Motor neuron (in vitro differentiated cells): Measurements from ENCODE around the gene ARHGAP24. TPM values are rescaled to one million over a fixed set of nuclear protein-coding genes. Genes with fewer than 3 reads are reported as not detected.

Source experiments
- ATAC-seq, 8 experiments: fragments of 200-7000 bp; cut with Tn5 transposase; replicated peaks in 6 of 8; 2 replicates each; pipeline ENCODE4 v1.8.0; 2021; ENCODE audit warnings: mild to moderate bottlenecking in 8 of 8, moderate library complexity in 8 of 8
- H3K27ac ChIP-seq, 2 donors: fragments of 250-450 bp; sonication (Bioruptor Pico); 2 replicates each; pipeline ENCODE4 v1.9.0; 2021; ENCODE audit warnings: antibody characterized with exemption in 2 of 2, mild to moderate bottlenecking in 2 of 2, moderate library complexity in 1 of 2
- H3K4me1 ChIP-seq, 2 donors: fragments of 250-450 bp; sonication (Bioruptor Pico); replicated peaks in 1 of 2; 2 replicates each; pipeline ENCODE4 v1.6.1; 2021; ENCODE audit warnings: antibody characterized with exemption in 2 of 2, mild to moderate bottlenecking in 2 of 2, moderate library complexity in 1 of 2
- H3K4me3 ChIP-seq, 5 donors: fragments of 250-450 bp; sonication (Bioruptor Pico); 2 replicates each; pipeline ENCODE4 v1.9.0; 2021; ENCODE audit warnings: antibody characterized with exemption in 5 of 5, mild to moderate bottlenecking in 5 of 5, moderate library complexity in 4 of 5
- WGBS, 10 experiments: fragments of 450-650 bp; shearing (Covaris generic); methylation state at CpG; one replicate each; pipeline ENCODE4 v1.0.0; 2022; 5-methylcytosine and 5-hydroxymethylcytosine counted together
- in situ Hi-C, 9 experiments: fragments of 400-800 bp; cut with MboI; loops; one replicate each; pipeline ENCODE4 v1.15.0; 2021; ENCODE audit warnings: low sequenced_read_pairs in 9 of 9, low pct_unique_long_range_greater_than_20kb in 2 of 9; ENCODE audit not compliant: unreplicated experiment in 9 of 9
- total RNA-seq, 8 experiments: library from RNA; unstranded; fragments of 300-600 nt; gene quantifications; 2 replicates each; pipeline versions ENCODE4 v1.2.3 to v1.2.4, GENCODE V29; 2022

Gene ARHGAP24
- total RNA-seq, 8 experiments from 2014 or later = 0.67 to 17.6 (median 2.5) TPM

DNA sequence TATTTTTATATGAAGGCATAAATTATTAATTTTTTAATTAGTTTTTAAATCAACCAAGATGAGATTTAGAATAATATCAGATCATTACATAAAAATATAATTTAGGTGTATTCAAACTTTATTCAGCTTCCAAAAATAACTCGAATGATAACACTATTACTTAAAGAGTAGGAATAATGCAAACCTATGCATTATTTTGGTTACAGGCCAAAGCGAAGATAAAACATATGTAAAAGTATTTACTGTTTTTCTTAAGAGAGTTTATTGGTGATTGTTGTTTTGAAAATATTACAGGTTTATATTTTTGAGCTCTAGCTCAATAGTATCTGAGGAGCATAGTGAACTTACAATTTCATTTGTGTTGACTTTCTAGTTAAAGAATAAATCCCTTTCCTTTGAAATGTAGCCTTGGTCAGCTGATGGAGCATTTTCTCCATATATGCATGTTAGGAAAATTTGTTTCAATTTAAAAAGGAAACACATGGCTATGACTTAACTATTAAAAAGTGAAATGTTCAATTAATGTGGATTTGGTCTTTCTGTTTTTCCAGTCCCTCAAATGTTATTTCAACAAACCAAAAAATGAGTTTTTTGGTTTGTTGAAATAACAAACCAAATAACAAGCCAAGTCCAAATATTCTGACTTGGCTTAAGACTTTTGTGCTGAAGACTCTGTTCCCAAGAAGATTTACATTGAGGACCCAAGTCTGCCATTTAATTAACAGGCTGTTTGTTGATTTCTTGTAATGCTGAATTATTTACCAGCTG is 346.9 kb downstream of the ARHGAP24 start:
- no peak for ATAC-seq
- WGBS, 10 experiments = 61 to 100% (median 89%) methylated on average over 1 to 2 of the region's 2 CpGs
- Histone ChIP-seq H3K4me3 (no peak overlapping the region), H3K4me1 (peaks cover 8 to 17% of the 10 kb centered on the region in 2 donors), H3K27ac (no peak overlapping the region)
- in situ Hi-C loops = no loop called here

DNA sequence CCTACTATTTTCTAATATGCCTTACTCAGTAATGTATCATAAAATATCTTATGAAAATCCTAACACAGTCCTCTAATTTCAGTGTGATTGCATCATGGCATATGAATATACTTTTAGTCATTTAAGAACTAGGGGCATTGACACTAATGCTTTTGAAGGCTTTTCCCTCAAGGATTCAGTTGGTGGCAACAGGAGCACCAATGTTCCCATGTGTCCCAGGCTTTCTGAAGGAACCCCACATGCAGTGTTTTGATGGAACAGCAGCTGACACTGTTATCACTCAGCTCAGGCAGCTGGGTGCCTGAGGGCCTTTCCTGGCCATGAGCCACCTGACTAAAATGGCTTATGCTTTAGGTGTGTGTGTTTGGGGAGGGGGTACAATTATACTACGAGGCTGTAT is 348.3 kb downstream of the ARHGAP24 start:
- Histone ChIP-seq H3K27ac (peak overlapping the region in 1 of 2 donors; percentile 11), H3K4me1 (peaks cover 17 to 30% of the 10 kb centered on the region in 2 donors), H3K4me3 (no peak overlapping the region)
- peak in 5 of 8 experiments; percentile 4 to 51 (median 38) for ATAC-seq
- in situ Hi-C loops = no loop called here
- 20 to 50% methylated on average over 1 of the region's 1 CpG; no CpG with 5 or more reads in 8 of the 10 experiments for WGBS, 10 experiments

DNA sequence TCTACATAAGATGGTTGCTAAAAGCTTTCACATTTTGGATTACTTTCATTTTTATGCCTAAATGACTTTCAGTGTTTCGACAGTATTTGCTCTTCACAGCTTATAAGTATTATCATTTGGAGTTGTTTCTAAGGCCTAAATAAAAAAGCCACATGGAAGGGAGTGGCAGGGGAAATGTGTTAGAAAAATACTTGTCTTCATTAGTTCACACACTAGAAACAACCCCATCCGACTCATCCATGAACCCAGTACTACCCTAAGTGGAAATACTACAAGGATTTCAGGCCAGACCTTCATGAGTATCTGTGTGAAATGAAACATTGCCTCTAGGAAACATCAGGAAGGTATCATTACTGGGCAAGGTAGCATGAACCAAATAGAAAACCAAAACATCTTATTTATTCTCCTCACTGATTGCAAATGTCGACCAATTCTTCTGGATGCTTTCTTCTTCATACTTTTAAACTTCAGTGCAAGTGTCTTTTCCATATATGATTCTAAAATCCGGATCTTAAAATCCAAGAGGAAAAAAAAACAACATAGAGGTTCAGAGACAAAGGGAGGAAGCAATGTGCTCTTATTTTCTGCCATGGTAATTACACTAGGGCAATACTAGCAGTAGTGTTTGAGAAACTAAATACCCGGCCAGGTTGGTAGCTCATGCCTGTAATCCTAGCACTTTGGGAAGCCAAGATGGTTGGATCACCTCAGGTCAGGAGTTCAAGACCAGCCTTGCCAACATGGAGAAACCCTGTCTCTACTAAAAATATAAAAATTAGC is 349.4 kb downstream of the ARHGAP24 start:
- ATAC-seq = no peak
- in situ Hi-C loops = no loop called here
- WGBS, 10 experiments = 37 to 100% (median 87%) methylated on average over 1 to 5 of the region's 5 CpGs
- Histone ChIP-seq H3K4me1 (peaks cover 17 to 34% of the 10 kb centered on the region in 2 donors), H3K4me3 (no peak overlapping the region), H3K27ac (no peak overlapping the region)

DNA sequence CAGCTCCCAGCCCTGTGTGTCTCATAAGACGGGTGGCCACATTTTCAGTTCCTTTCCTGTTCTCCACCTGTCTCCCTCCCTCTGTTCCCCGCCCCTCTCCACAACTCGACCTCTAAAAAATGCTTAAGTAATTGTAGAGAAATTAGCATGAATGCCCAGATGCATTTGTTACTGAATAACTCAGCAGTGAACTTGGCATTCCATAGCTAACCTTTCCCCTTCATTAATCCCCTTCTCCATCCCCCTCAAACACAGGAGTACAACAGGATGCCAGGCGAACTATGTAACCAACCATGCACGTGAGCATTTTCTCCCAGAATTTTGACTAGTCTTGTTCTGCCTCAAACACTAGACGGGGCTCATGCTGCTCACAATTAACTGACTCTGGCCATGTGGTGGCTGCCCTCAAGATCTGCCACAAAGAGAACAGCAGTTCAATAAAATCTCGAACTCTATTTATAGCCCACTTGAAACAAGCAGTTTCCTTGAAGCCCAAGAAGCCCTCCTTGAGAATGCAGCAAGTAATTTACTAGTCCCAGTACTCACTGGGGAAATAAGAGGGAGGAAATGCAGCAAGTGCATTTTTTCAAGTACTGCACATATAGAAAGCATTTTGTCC is 351.2 kb downstream of the ARHGAP24 start:
- Histone ChIP-seq H3K4me1 (peaks cover 17 to 34% of the 10 kb centered on the region in 2 donors), H3K27ac (no peak overlapping the region), H3K4me3 (no peak overlapping the region)
- in situ Hi-C loops = no loop called here
- WGBS, 10 experiments = 0 to 35% (median 13%) methylated on average over 1 to 6 of the region's 7 CpGs; no CpG with 5 or more reads in 2 of the 10 experiments
- peak; percentile 39 to 82 (median 62) for ATAC-seq

DNA sequence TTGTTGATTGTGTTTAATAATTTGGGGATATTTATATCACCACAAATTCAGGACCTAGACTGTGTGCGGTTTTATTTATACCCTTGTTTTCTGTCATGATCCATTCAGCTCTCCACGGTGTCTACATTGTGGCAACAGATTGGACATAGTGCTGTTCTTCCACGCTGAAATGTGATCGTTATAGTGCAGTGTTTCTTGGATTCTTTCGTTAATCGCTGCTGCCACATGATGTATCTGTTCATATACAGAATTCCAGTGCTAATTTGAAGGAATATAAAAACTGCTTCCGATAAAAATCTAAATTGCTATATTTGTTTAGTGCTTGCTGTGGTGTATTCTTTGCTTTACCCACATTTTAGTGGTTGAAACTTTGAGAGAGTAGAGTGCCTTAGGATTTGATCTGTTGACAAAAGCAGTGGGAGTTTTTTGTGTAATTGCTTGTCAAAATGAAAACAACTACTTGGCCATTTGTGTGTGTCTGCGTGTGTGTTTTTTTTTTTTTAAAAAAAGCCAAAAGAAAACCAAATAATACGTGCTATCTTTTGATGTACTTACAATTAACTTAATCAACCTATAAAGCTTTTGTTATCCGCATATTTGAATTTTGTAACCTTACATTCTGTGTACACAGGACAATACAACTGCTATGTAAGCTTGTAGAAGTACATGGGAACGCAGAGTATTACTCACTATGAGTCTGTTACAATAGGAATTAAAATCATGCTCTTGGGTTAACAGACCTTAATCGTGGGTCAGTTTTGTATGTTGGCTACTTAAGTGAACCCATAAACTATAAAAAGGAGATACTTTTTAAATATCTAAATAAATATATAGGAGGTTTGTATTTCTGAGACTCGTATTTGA is 353.3 kb downstream of the ARHGAP24 start:
- ATAC-seq = peak; percentile 27 to 68 (median 56)

DNA sequence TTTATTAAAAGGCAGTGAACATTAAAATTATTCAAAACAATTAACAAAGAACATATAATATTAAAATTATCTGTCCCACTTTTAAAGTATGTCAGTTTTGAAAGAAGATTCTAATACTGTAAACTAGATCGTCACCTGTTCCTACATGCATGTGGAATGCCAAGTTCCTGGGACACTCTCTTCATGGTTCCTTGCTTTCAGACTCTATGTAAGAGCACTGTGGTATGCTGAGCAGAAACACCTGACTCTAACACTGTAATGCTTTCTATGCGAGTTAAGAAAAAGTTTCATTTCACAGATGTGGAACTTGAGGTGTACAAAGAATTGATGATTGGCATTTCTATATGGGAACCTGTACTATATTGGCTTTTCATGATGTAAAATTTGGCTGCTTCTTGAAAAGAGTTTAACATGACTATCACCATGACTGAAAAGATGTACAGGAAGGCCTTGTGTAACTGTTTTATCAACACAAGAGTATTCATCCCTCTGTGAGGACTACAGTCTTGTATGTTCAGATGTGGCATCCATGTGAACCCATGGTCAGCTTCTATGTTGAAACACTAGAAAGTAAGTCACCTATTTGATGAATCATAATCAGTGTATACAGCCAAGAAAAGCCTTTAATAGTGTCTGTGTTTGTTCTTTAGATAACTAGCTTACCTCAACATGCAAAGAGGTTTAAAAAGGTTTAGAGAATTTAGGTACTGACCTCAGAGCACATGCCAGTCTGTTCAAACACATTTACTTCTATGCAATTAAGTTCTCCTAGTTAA is 354.5 kb downstream of the ARHGAP24 start:
- ATAC-seq = no peak
- 67 to 100% (median 75%) methylated on average over 1 to 2 of the region's 2 CpGs for WGBS, 10 experiments
- Histone ChIP-seq H3K4me3 (no peak overlapping the region), H3K4me1 (peaks cover 22 to 28% of the 10 kb centered on the region in 2 donors), H3K27ac (no peak overlapping the region)
- in situ Hi-C loops = no loop called here

More for the DNA sequence above, 353.3 kb downstream of the ARHGAP24 start:
- peak overlapping the region in 1 of 2 donors; percentile 10 for H3K27ac ChIP-seq
- in situ Hi-C loops = no loop called here
- H3K4me3 ChIP-seq = peak overlapping the region in 3 of 5 donors; percentile 12 to 32 (median 14)
- H3K4me1 ChIP-seq = peaks cover 20 to 31% of the 10 kb centered on the region in 2 donors
- WGBS, 10 experiments = 11 to 85% (median 64%) methylated on average over 6 to 13 of the region's 13 CpGs

DNA sequence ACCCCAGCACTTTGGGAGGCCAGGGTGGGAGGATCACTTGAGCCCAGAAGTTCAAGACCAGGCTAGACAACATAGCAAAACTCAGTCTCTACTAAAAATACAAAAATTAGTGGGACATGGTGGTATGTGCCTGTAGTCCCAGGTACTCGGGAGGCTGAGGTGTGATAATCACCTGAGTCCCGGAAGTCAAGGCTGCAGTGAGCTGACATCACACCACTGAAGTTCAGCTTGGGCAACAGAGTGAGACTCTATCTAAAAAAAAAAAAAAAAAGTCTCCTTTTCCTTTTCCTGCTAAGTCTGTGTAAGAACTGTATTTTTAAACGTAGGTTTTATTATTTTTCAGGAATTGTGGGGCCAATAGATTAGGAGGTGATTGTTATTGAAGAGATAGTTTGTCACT is 356.7 kb downstream of the ARHGAP24 start:
- no peak overlapping the region for H3K27ac ChIP-seq
- WGBS, 10 experiments = 60 to 100% (median 88%) methylated on average over 1 to 3 of the region's 3 CpGs; no CpG with 5 or more reads in 1 of the 10 experiments
- H3K4me1 ChIP-seq = peaks cover 15 to 20% of the 10 kb centered on the region in 2 donors
- no peak for ATAC-seq
- in situ Hi-C loops = no loop called here
- H3K4me3 ChIP-seq = no peak overlapping the region

DNA sequence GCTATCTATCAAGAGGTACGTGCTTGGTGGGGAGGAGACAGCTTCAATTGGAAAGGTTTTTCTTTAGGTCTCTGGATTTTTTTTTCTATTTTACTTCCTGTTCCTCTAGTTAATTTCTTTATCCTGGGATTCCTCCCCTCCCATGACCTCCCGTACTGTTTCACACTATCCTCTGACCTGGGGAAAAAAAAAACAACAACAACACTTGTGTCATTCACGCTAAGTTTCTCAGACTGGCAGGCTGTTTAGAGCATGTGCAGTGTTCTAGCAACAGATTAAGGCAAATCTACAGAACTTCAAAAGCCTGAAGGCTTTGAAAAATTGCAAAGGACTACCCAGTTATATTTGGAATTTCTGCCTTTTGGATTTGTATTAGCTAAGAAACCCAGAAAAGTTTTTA is 358.4 kb downstream of the ARHGAP24 start:
- WGBS, 10 experiments = 0 to 90% (median 28%) methylated on average over 1 to 3 of the region's 3 CpGs; no CpG with 5 or more reads in 4 of the 10 experiments
- no peak overlapping the region for H3K27ac ChIP-seq
- H3K4me3 ChIP-seq = no peak overlapping the region
- no peak for ATAC-seq
- H3K4me1 ChIP-seq = peaks cover 6 to 14% of the 10 kb centered on the region in 2 donors
- in situ Hi-C loops = no loop called here

DNA sequence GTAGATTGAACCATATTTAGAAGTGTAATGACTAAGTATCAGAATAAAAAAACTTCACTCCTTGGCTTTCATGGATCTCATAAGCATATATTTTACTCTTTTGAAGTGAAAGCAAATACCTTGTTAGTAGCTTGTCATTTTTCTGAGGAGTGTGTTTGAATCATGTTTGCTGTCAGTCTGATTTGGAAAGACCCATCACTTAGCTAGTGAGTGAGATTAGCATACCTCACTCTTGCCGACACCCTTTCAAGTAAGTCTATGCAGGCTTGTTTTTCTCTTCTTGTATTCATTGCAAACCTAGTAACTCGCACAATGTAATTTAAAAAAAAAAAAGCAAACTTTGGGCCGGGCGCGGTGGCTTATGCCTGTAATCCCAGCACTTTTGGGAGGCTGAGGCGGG is 360.0 kb downstream of the ARHGAP24 start:
- Histone ChIP-seq H3K27ac (no peak overlapping the region), H3K4me1 (peaks cover 6 to 11% of the 10 kb centered on the region in 2 donors), H3K4me3 (no peak overlapping the region)
- ATAC-seq = peak in 3 of 8 experiments; percentile 32 to 95 (median 95)
- in situ Hi-C loops = no loop called here
- 60 to 100% (median 97%) methylated on average over 1 to 6 of the region's 6 CpGs; no CpG with 5 or more reads in 1 of the 10 experiments for WGBS, 10 experiments

DNA sequence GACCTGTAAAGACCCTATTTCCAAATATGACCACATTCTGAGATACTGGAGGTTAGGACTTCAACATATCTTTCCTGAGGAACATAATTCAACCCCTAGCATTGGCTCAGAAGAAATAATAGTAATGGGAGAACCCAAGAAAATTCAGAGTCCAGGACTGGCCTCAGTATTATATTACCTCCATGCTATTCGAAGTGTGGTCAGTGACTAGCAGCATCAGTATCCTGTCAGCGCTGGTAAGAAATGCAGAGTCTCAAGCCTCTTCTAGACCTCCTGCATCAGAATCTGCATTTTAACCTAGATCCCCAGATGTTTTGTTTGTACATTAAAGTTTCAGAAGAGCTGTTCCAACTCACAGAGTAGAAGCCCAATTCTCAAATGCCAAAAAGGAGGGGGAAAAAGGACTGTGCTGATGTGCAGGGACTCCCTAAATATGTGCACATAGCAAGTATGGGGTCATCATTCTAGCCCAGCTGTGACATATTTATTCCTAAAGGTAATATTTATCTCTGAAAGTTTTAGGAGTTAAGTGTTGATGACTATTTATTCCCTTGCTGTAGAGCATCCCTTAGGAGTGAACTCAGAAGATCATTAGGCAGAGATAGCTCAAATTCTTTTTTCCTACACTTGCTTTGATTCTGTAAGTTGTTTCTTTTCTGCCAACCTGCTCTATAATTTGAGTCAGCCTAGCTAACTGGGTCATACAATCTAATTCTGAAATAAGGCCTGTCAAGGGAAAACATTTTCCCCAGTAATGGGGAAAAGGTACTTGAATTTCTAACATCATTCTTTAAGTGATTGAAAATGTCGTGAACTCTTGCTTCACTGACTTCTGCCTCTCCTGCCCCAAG is 361.9 kb downstream of the ARHGAP24 start:
- no peak overlapping the region for H3K27ac ChIP-seq
- no peak for ATAC-seq
- peaks cover 6 to 11% of the 10 kb centered on the region in 2 donors for H3K4me1 ChIP-seq
- no peak overlapping the region for H3K4me3 ChIP-seq
- in situ Hi-C loops = no loop called here
- WGBS, 10 experiments = 50 to 100% (median 91%) methylated on average over 1 to 3 of the region's 3 CpGs; no CpG with 5 or more reads in 2 of the 10 experiments

DNA sequence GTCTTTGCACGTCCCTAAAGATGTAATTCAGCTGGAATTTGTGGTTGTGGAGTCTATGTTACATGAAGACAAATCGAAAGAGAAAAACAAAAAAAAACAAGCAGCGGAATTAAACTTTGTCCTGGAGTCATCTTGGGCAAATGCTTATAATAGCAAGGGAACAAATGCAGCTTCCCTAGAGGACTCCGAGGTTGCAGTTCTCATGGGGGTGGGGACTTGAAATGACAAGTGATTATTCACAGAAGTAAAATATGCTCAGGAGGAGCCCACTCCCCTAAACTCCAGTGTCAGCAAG is 362.4 kb downstream of the ARHGAP24 start:
- ATAC-seq = peak in 2 of 8 experiments; percentile 25 to 35
- 14 to 92% (median 66%) methylated on average over 1 to 4 of the region's 4 CpGs for WGBS, 10 experiments
- in situ Hi-C loops = no loop called here
- no peak overlapping the region for H3K4me3 ChIP-seq
- peaks cover 6 to 11% of the 10 kb centered on the region in 2 donors for H3K4me1 ChIP-seq
- no peak overlapping the region for H3K27ac ChIP-seq
